NCI-H226 (cell line): Measurements from ENCODE around the gene KPNA2.
"Not testable (repeated sequence)": the region's sequence is repeated elsewhere in the genome, so short reads cannot be mapped to it uniquely, and the experiment has no call there.

Experiments
- DNase-seq: peaks from one replicate; pipeline ENCODE4 v3.0.0-alpha.2; 2015

KPNA2 gene

GRCh38 chr17:68065366-68065765, 29.8 kb downstream of the KPNA2 start:
- DNase-seq: not testable (repeated sequence)

- not testable (repeated sequence) for DNase-seq
Observed at GRCh38 chr17:68068512-68068911, 33.0 kb downstream of the KPNA2 start.

- DNase-seq: not testable (repeated sequence)
Observed at GRCh38 chr17:68070582-68071444, 35.3 kb downstream of the KPNA2 start.

GRCh38 chr17:68074279-68074678, 38.7 kb downstream of the KPNA2 start:
- no peak for DNase-seq

- DNase-seq: peak; percentile 56
Observed at GRCh38 chr17:68075953-68076607, 40.5 kb downstream of the KPNA2 start.

GRCh38 chr17:68077498-68077897, 42.0 kb downstream of the KPNA2 start:
- DNase-seq: not testable (repeated sequence)

- no peak for DNase-seq
Observed at GRCh38 chr17:68080411-68081150, 45.0 kb downstream of the KPNA2 start.

- not testable (repeated sequence) for DNase-seq
Observed at GRCh38 chr17:68081305-68082265, 46.0 kb downstream of the KPNA2 start.

- DNase-seq: no peak
Observed at GRCh38 chr17:68085771-68086381, 50.3 kb downstream of the KPNA2 start.

- not testable (repeated sequence) for DNase-seq
Observed at GRCh38 chr17:68086666-68087065, 51.1 kb downstream of the KPNA2 start.

GRCh38 chr17:68087131-68087623, 51.6 kb downstream of the KPNA2 start:
- DNase-seq: not testable (repeated sequence)

- DNase-seq: no peak
Observed at GRCh38 chr17:68087851-68088250, 52.3 kb downstream of the KPNA2 start.

GRCh38 chr17:68089881-68090280, 54.3 kb downstream of the KPNA2 start:
- DNase-seq: no peak

GRCh38 chr17:68094481-68095078, 59.0 kb downstream of the KPNA2 start:
- no peak for DNase-seq

GRCh38 chr17:68095205-68095811, 59.8 kb downstream of the KPNA2 start:
- no peak for DNase-seq

GRCh38 chr17:68096111-68096510, 60.6 kb downstream of the KPNA2 start:
- no peak for DNase-seq
